Left ventricle myocardium inferior (tissue), 1 donor: ENCODE measurements around the gene SHC4. TPM values are rescaled to one million over a fixed set of nuclear protein-coding genes. Genes with fewer than 3 reads are reported as not detected.

Source experiments
- DNase-seq: peaks from one replicate; pipeline ENCODE4 v3.0.0-alpha.2; 2020
- H3K27ac ChIP-seq: fragments of 200-600 bp; replicated peaks from 2 replicates; pipeline ENCODE4 v1.8.0; 2021
- H3K27me3 ChIP-seq: fragments of 200-600 bp; 2 replicates; pipeline ENCODE4 v1.8.0; 2021; ENCODE audit warnings: low read depth
- H3K36me3 ChIP-seq: fragments of 200-600 bp; 2 replicates; pipeline ENCODE4 v1.8.0; 2021
- H3K4me1 ChIP-seq: fragments of 200-600 bp; 2 replicates; pipeline ENCODE4 v1.8.0; 2021
- H3K4me3 ChIP-seq: fragments of 200-600 bp; 2 replicates; pipeline ENCODE4 v1.8.0; 2021; ENCODE audit warnings: mild to moderate bottlenecking, moderate library complexity
- H3K9me3 ChIP-seq: fragments of 200-600 bp; replicated peaks from 2 replicates; pipeline ENCODE4 v1.8.0; 2021
- CTCF ChIP-seq: fragments of 200-600 bp; IDR thresholded peaks from 2 replicates; pipeline ENCODE4 v1.8.0; 2021; ENCODE audit warnings: antibody characterized with exemption, mild to moderate bottlenecking, borderline replicate concordance
- intact Hi-C: fragments of 100-400 bp; cut with micrococcal nuclease; formaldehyde crosslinking; loops from one replicate; pipeline ENCODE4 v1.11.0; 2022
- total RNA-seq: library from RNA; stranded (reverse); fragmentation: NEBNext Ultra II Directional; extraction: Animal tissue kit (Norgen Biotek cat#: 25700); gene quantifications from one replicate; pipeline ENCODE4 v1.2.1, GENCODE V29; 2021
- donor health status: DM: no; HTN: yes; CAD: no; lungs with severe emphysema.

SHC4 gene
- total RNA-seq, 1 donor from 2014 or later = 3.3 TPM

GRCh38 chr15:48784756-48785155 is 179.0 kb downstream of the SHC4 start:
- intact Hi-C loops = no loop called here
- peaks cover 6% of the 10 kb centered on the region for H3K36me3 ChIP-seq
- no peaks in the 10 kb centered on the region for H3K9me3 ChIP-seq
- H3K27ac ChIP-seq = no peak overlapping the region
- no peaks in the 10 kb centered on the region for H3K4me1 ChIP-seq
- no peak for DNase-seq
- H3K4me3 ChIP-seq = no peak overlapping the region
- no peak for TF ChIP-seq CTCF
- H3K27me3 ChIP-seq = no peaks in the 10 kb centered on the region

GRCh38 chr15:48782911-48783310 is 180.8 kb downstream of the SHC4 start:
- no peak overlapping the region for H3K4me3 ChIP-seq
- H3K9me3 ChIP-seq = no peaks in the 10 kb centered on the region
- no peak overlapping the region for H3K27ac ChIP-seq
- H3K36me3 ChIP-seq = peaks cover 6% of the 10 kb centered on the region
- H3K4me1 ChIP-seq = no peaks in the 10 kb centered on the region
- TF ChIP-seq CTCF = no peak
- H3K27me3 ChIP-seq = no peaks in the 10 kb centered on the region
- intact Hi-C loops = no loop called here
- no peak for DNase-seq

GRCh38 chr15:48781481-48782081 is 182.1 kb downstream of the SHC4 start:
- H3K27me3 ChIP-seq = no peaks in the 10 kb centered on the region
- H3K9me3 ChIP-seq = no peaks in the 10 kb centered on the region
- DNase-seq = no peak
- H3K27ac ChIP-seq = no peak overlapping the region
- intact Hi-C loops = no loop called here
- no peaks in the 10 kb centered on the region for H3K4me1 ChIP-seq
- TF ChIP-seq CTCF = no peak
- no peak overlapping the region for H3K4me3 ChIP-seq
- H3K36me3 ChIP-seq = peaks cover 6% of the 10 kb centered on the region

- Histone ChIP-seq H3K36me3 (peaks cover 6% of the 10 kb centered on the region), H3K27me3 (no peaks in the 10 kb centered on the region), H3K27ac (no peak overlapping the region), H3K9me3 (no peaks in the 10 kb centered on the region), H3K4me1 (no peaks in the 10 kb centered on the region), H3K4me3 (no peak overlapping the region)
- no peak for DNase-seq
- intact Hi-C loops = no loop called here
- TF ChIP-seq CTCF = no peak
Observed at GRCh38 chr15:48781017-48781416, 182.7 kb downstream of the SHC4 start.

GRCh38 chr15:48778331-48778730 is 185.4 kb downstream of the SHC4 start:
- intact Hi-C loops = no loop called here
- Histone ChIP-seq H3K4me1 (no peaks in the 10 kb centered on the region), H3K9me3 (peaks cover 11% of the 10 kb centered on the region), H3K27me3 (no peaks in the 10 kb centered on the region), H3K4me3 (no peak overlapping the region), H3K27ac (peak overlapping the region; percentile 37), H3K36me3 (peaks cover 9% of the 10 kb centered on the region)
- DNase-seq = no peak
- TF ChIP-seq CTCF = no peak
